ENCODE measurements around the gene MEDAG. TPM values are rescaled to one million over a fixed set of nuclear protein-coding genes. Genes with fewer than 3 reads are reported as not detected.
A peak's percentile ranks its signal among the peaks of the same experiment; 100 is the strongest.

MEDAG gene
- total and polyA plus RNA-seq, 11 donors = 3.8 to 41.9 (median 8.0) TPM

DNA sequence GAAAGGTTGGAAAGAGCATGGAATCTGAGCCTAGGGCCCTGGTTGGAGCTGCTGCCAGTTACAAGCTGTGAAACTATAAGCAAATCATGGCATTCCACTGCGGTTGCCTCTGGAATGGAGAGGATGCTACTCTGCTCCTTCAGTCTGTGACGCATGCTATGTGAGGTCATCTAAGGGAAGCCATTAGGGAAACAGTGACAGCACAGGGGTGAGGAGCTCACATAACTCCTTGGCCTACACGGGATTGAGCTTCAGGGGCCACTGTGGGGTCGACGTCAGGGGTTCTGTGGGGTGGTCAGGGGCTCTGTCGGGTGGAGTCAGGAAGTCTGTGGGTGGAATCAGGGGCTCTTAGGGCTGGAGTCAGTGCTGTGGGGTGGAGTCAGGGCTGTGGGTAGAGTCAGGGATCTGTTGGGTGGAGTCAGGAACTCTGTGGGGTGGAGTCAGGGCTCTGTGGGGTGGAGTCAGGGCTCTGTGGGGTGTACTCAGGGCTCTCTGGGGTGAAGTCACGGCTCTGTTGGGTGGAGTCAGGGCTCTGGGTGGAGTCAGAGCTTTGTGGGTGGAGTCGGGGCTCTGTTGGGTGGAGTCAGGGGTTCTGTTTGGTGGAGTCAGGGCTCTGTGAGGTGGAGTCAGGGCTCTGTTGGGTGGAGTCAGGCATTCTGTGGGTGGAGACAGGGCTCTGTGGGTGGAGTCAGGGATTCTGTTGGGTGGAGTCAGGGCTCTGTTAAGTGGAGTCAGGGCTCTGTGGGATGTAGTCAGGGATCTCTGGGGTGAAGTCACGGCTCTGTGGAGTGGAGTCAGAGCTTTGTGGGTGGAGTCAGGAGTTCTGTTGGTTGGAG lies 35.8 kb upstream of the MEDAG start:
- Histone ChIP-seq H3K4me1 (peaks cover 0 to 38% (median 11%) of the 10 kb centered on the region in 12 donors), H3K27ac (peak overlapping the region; percentile 21 to 77 (median 60)), H3K27me3 (no peaks in the 10 kb centered on the region), H3K36me3 (no peaks in the 10 kb centered on the region), H3K4me3 (peak overlapping the region in 1 of 12 donors; percentile 7), H3K9me3 (no peaks in the 10 kb centered on the region)
- intact Hi-C loops (cut with DNase I) = no loop called here
- no peak for TF ChIP-seq CTCF (IDR thresholded peaks at IDR 0.05)
- TF ChIP-seq POLR2A (IDR thresholded peaks at IDR 0.05) = no peak
- 55 to 62% (median 61%) methylated on average over 9 of the region's 9 CpGs for WGBS, 4 donors
- peak; percentile 60 to 90 (median 65) for DNase-seq
- ATAC-seq = peak; percentile 72 to 96 (median 92)

GRCh38 chr13:30870916-30871587 lies 35.0 kb upstream of the MEDAG start:
- no peak for TF ChIP-seq CTCF (IDR thresholded peaks at IDR 0.05)
- Histone ChIP-seq H3K27me3 (no peaks in the 10 kb centered on the region), H3K27ac (peak overlapping the region in 4 of 12 donors; percentile 19 to 75 (median 68)), H3K4me3 (no peak overlapping the region), H3K36me3 (no peaks in the 10 kb centered on the region), H3K9me3 (no peaks in the 10 kb centered on the region), H3K4me1 (peaks cover 0 to 31% (median 6%) of the 10 kb centered on the region in 12 donors)
- no peak for ATAC-seq
- DNase-seq = no peak
- intact Hi-C loops (cut with DNase I) = no loop called here
- WGBS, 4 donors = 90 to 95% (median 94%) methylated on average over 22 to 24 of the region's 24 CpGs

DNA sequence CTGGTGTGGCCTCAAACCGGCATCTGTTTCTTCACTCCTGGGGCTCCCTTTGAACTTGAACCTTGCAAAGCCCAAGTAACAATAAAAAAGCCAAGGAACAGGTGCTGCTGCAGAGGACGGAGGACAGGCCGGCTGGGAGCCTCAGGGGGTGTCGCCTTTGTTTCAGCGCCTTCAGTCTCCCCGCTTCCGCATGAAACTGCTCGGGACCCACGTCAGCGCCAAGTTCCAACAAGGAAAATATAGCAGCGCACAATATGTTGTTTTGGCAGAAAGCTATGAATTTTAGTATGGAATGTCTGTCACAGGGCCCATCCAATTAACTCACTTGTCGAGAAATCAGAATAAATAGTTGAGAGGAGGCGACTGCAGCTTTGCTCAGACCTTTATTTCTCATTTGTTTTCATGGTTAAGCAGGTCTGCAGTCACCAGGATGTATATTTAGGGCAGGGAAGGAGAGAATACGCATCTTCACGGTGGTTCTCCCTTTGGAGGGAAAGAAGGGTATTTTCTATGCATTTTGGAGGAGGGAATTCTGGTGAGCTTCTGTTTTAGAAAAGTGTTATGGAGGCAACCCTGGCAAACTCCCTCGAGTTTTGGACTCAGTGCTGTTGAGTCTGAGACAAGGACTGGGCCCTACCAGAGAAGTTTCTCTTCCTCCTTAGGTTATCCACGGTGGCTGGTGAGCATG lies 34.3 kb upstream of the MEDAG start:
- H3K9me3 ChIP-seq = no peaks in the 10 kb centered on the region
- intact Hi-C loops (cut with DNase I) = no loop called here
- H3K36me3 ChIP-seq = no peaks in the 10 kb centered on the region
- peaks cover 0 to 31% (median 6%) of the 10 kb centered on the region in 12 donors for H3K4me1 ChIP-seq
- WGBS, 4 donors = 93 to 95% (median 94%) methylated on average over 16 to 17 of the region's 17 CpGs
- H3K27me3 ChIP-seq = no peaks in the 10 kb centered on the region
- H3K27ac ChIP-seq = peak overlapping the region in 1 of 12 donors; percentile 3
- no peak for DNase-seq
- no peak for ATAC-seq
- TF ChIP-seq POLR2A (IDR thresholded peaks at IDR 0.05) (no peak), CTCF (IDR thresholded peaks at IDR 0.05) (no peak)
- no peak overlapping the region for H3K4me3 ChIP-seq

GRCh38 chr13:30872276-30872594 lies 33.8 kb upstream of the MEDAG start:
- DNase-seq (no peak), ATAC-seq (no peak)
- WGBS, 4 donors = 93 to 100% (median 95%) methylated on average over 6 to 7 of the region's 7 CpGs
- H3K9me3 ChIP-seq = no peaks in the 10 kb centered on the region
- H3K27ac ChIP-seq = peak overlapping the region in 1 of 12 donors; percentile 3
- intact Hi-C loops (cut with DNase I) = no loop called here
- TF ChIP-seq POLR2A (IDR thresholded peaks at IDR 0.05) (no peak), CTCF (IDR thresholded peaks at IDR 0.05) (no peak)
- no peaks in the 10 kb centered on the region for H3K27me3 ChIP-seq
- H3K36me3 ChIP-seq = no peaks in the 10 kb centered on the region
- peaks cover 0 to 31% (median 6%) of the 10 kb centered on the region in 12 donors for H3K4me1 ChIP-seq
- H3K4me3 ChIP-seq = no peak overlapping the region
